ENCODE data around the gene ANKDD1B.
A peak's percentile ranks its signal among the peaks of the same experiment; 100 is the strongest.

ANKDD1B gene

DNA sequence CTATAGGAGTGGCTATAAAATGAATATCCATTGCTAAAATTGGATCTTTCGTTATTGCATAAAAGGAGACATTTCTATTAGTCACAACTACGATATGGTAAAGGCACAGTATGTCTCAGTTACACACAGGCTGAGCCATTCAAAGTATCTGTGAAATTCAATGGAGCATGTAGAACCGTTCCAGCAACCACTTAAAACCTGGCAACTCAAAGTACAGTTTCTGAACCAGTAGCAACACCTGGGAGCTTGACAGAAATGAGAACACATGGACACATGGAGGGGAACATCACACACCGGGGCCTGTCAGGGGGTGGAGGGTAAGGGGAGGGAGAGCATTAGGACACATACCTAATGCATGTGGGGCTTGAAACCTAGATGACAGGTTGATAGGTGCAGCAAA, 90.6 kb downstream of the ANKDD1B start:
- DNase-seq (ENCODE audit: low read depth): no peak
- no peak overlapping the region for H3K4me3 ChIP-seq (ENCODE audit: low read depth, low read length)
- TF ChIP-seq, protein P1, sequence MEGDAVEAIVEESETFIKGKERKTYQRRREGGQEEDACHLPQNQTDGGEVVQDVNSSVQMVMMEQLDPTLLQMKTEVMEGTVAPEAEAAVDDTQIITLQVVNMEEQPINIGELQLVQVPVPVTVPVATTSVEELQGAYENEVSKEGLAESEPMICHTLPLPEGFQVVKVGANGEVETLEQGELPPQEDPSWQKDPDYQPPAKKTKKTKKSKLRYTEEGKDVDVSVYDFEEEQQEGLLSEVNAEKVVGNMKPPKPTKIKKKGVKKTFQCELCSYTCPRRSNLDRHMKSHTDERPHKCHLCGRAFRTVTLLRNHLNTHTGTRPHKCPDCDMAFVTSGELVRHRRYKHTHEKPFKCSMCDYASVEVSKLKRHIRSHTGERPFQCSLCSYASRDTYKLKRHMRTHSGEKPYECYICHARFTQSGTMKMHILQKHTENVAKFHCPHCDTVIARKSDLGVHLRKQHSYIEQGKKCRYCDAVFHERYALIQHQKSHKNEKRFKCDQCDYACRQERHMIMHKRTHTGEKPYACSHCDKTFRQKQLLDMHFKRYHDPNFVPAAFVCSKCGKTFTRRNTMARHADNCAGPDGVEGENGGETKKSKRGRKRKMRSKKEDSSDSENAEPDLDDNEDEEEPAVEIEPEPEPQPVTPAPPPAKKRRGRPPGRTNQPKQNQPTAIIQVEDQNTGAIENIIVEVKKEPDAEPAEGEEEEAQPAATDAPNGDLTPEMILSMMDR (IDR thresholded peaks at IDR 0.05; ENCODE audit: control insufficient read depth, extremely low read depth, insufficient read depth): no peak

DNA sequence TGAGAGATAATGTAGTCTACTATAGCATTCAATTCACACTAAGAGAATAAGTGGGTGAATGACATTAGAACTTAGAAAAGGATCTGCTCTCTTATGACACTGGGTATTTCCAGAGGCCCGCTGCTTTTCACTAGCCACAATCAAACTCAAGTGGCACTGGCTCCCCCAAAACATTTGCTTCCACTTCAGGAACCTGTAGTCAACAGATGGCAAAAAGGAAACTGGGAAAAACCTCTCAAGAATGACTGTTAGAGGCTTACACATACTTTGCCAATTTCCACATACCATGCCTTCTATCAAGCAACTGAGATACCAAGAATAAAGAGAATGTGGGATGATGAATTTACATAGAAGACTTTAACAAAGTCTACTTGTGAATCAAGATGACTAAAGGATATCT, 94.8 kb downstream of the ANKDD1B start:
- no peak overlapping the region for H3K4me3 ChIP-seq (ENCODE audit: low read depth, low read length)
- no peak for DNase-seq (ENCODE audit: low read depth)
- TF ChIP-seq, protein P1 (IDR thresholded peaks at IDR 0.05; ENCODE audit: control insufficient read depth, extremely low read depth, insufficient read depth): no peak

GRCh38 chr5:75706775-75707174, 95.5 kb downstream of the ANKDD1B start:
- DNase-seq (ENCODE audit: low read depth): no peak
- no peak overlapping the region for H3K4me3 ChIP-seq (ENCODE audit: low read depth, low read length)
- TF ChIP-seq, protein P1 (IDR thresholded peaks at IDR 0.05; ENCODE audit: control insufficient read depth, extremely low read depth, insufficient read depth): no peak

GRCh38 chr5:75707911-75708509, 96.8 kb downstream of the ANKDD1B start:
- TF ChIP-seq, protein P1 (IDR thresholded peaks at IDR 0.05; ENCODE audit: control insufficient read depth, extremely low read depth, insufficient read depth): no peak

GRCh38 chr5:75710637-75711036, 99.4 kb downstream of the ANKDD1B start:
- H3K4me3 ChIP-seq (ENCODE audit: low read depth, low read length): no peak overlapping the region
- TF ChIP-seq, protein P1 (IDR thresholded peaks at IDR 0.05; ENCODE audit: control insufficient read depth, extremely low read depth, insufficient read depth): no peak
- DNase-seq (ENCODE audit: low read depth): peak; percentile 41

More at GRCh38 chr5:75707911-75708509, 96.8 kb downstream of the ANKDD1B start:
- no peak overlapping the region for H3K4me3 ChIP-seq (ENCODE audit: low read depth, low read length)
- DNase-seq (ENCODE audit: low read depth): no peak

DNA sequence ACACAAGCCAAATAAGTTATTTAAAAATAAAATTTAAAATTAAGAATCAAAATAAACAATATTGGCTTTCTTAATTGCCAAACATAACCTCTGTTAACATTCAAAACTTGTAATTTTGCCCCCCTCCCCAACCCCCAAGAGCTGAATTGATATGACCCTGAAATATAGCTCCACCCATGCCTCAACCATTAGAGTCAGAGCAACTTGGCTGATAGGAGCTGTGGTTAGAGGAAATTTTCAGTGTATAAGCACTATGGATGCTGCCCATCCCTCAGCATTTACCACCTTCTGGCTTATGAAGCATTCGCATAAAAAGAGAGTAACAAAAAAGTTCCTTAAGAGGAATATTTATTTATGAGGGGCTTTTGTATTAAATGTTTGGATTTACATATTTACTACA, 99.9 kb downstream of the ANKDD1B start:
- no peak overlapping the region for H3K4me3 ChIP-seq (ENCODE audit: low read depth, low read length)
- DNase-seq (ENCODE audit: low read depth): no peak
- TF ChIP-seq, protein P1 (IDR thresholded peaks at IDR 0.05; ENCODE audit: control insufficient read depth, extremely low read depth, insufficient read depth): no peak

GRCh38 chr5:75712091-75712490, 100.8 kb downstream of the ANKDD1B start:
- H3K4me3 ChIP-seq (ENCODE audit: low read depth, low read length): no peak overlapping the region
- DNase-seq (ENCODE audit: low read depth): no peak
- TF ChIP-seq, protein P1 (IDR thresholded peaks at IDR 0.05; ENCODE audit: control insufficient read depth, extremely low read depth, insufficient read depth): no peak
